ENCODE measurements around the gene GPR158.

Gene GPR158

GRCh38 chr10:25175527-25176420, 973 bp downstream of the GPR158 start:
- Histone ChIP-seq H3K36me3 (replicated peaks) (no peaks in the 10 kb centered on the region), H3K27me3 (replicated peaks) (peaks cover 30% of the 10 kb centered on the region), H3K27ac (no peak overlapping the region), H3K4me3 (ENCODE audit: low read depth, low read length) (no peak overlapping the region)
- no peak for DNase-seq
- TF ChIP-seq CTCF (IDR thresholded peaks at IDR 0.05; ENCODE audit: low read depth, low read length, missing control alignments) = no peak
- in situ Hi-C loops (cut with HindIII; ENCODE audit: low pct_ligation_motif_present, low sequenced_read_pairs) = no loop called here

- Histone ChIP-seq H3K4me3 (ENCODE audit: low read depth, low read length) (no peak overlapping the region), H3K27ac (no peak overlapping the region), H3K27me3 (replicated peaks) (peaks cover 30% of the 10 kb centered on the region), H3K36me3 (replicated peaks) (no peaks in the 10 kb centered on the region)
- no peak for DNase-seq
- TF ChIP-seq CTCF (IDR thresholded peaks at IDR 0.05; ENCODE audit: low read depth, low read length, missing control alignments) = no peak
- in situ Hi-C loops (cut with HindIII; ENCODE audit: low pct_ligation_motif_present, low sequenced_read_pairs) = no loop called here
These were observed 1.7 kb downstream of the GPR158 start for GRCh38 chr10:25176421-25176968.

- Histone ChIP-seq H3K4me3 (ENCODE audit: low read depth, low read length) (no peak overlapping the region), H3K27me3 (replicated peaks) (peaks cover 30% of the 10 kb centered on the region), H3K36me3 (replicated peaks) (no peaks in the 10 kb centered on the region), H3K27ac (no peak overlapping the region)
- TF ChIP-seq CTCF (IDR thresholded peaks at IDR 0.05; ENCODE audit: low read depth, low read length, missing control alignments) = no peak
- in situ Hi-C loops (cut with HindIII; ENCODE audit: low pct_ligation_motif_present, low sequenced_read_pairs) = no loop called here
- DNase-seq = no peak
These were observed 2.4 kb downstream of the GPR158 start for GRCh38 chr10:25177093-25177753.

GRCh38 chr10:25177754-25178135, 2.9 kb downstream of the GPR158 start:
- no peak overlapping the region for H3K27ac ChIP-seq
- TF ChIP-seq CTCF (IDR thresholded peaks at IDR 0.05; ENCODE audit: low read depth, low read length, missing control alignments) = no peak
- H3K4me3 ChIP-seq (ENCODE audit: low read depth, low read length) = no peak overlapping the region
- DNase-seq = no peak
- no peaks in the 10 kb centered on the region for H3K36me3 ChIP-seq (replicated peaks)
- peaks cover 30% of the 10 kb centered on the region for H3K27me3 ChIP-seq (replicated peaks)
- in situ Hi-C loops (cut with HindIII; ENCODE audit: low pct_ligation_motif_present, low sequenced_read_pairs) = no loop called here

- Histone ChIP-seq H3K36me3 (replicated peaks) (no peaks in the 10 kb centered on the region), H3K27me3 (replicated peaks) (peaks cover 30% of the 10 kb centered on the region), H3K4me3 (ENCODE audit: low read depth, low read length) (no peak overlapping the region), H3K27ac (no peak overlapping the region)
- TF ChIP-seq CTCF (IDR thresholded peaks at IDR 0.05; ENCODE audit: low read depth, low read length, missing control alignments) = no peak
- in situ Hi-C loops (cut with HindIII; ENCODE audit: low pct_ligation_motif_present, low sequenced_read_pairs) = no loop called here
- DNase-seq = no peak
These were observed 3.6 kb downstream of the GPR158 start for GRCh38 chr10:25178411-25178810.
